CD4-positive, alpha-beta T cell (primary cell): Measurements from ENCODE around the gene SGTB. TPM values are rescaled to one million over a fixed set of nuclear protein-coding genes. Genes with fewer than 3 reads are reported as not detected.
"Not testable (repeated sequence)": the region's sequence is repeated elsewhere in the genome, so short reads cannot be mapped to it uniquely, and the experiment has no call there.

Experiments used
- ATAC-seq: fragments of 200-7000 bp; cut with Tn5 transposase; one replicate; pipeline ENCODE4 v1.10.0; 2022; ENCODE audit warnings: mild to moderate bottlenecking; ENCODE audit not compliant: poor library complexity
- CTCF ChIA-PET: fragments of 350-600 bp; sonication (Branson Sonifier 250); formaldehyde crosslinking; loops from one replicate; lab custom pipeline; 2021; ENCODE audit warnings: antibody characterized with exemption, inconsistent platforms; lab: Charles Lee
- POLR2A ChIA-PET: fragments of 350-600 bp; sonication (Branson Sonifier 250); formaldehyde crosslinking; loops from one replicate; lab custom pipeline; 2021; ENCODE audit warnings: antibody characterized with exemption, inconsistent platforms; lab: Charles Lee
- DNase-seq, 14 experiments: peaks; one replicate each; pipeline ENCODE4 v3.0.0-alpha.2; 2013 to 2020; ENCODE audit warnings: mixed read lengths in 2 of 14
- H3K27ac ChIP-seq, 2 donors: one replicate each; pipeline versions ENCODE4 v1.5.1 to v1.7.0; 2013; ENCODE audit warnings: low read length in 2 of 2, low read depth in 1 of 2, mild to moderate bottlenecking in 1 of 2
- H3K27me3 ChIP-seq, 2 experiments: 1 replicate in 1 of 2; 2 replicates in 1 of 2; pipeline versions ENCODE4 v1.6.1 to v1.7.0; 2013; ENCODE audit warnings: low read length in 2 of 2, control low read depth in 1 of 2, mild to moderate bottlenecking in 1 of 2, moderate library complexity in 1 of 2; ENCODE audit not compliant: insufficient read depth in 2 of 2, control insufficient read depth in 1 of 2
- H3K36me3 ChIP-seq: one replicate; pipeline ENCODE4 v1.6.1; 2013; ENCODE audit warnings: low read length, control low read depth; ENCODE audit not compliant: insufficient read depth
- H3K4me1 ChIP-seq: one replicate; pipeline ENCODE4 v1.6.1; 2013; ENCODE audit warnings: low read length, control low read depth; ENCODE audit not compliant: insufficient read depth
- H3K4me3 ChIP-seq: one replicate; pipeline ENCODE4 v1.5.1; 2013; ENCODE audit warnings: mild to moderate bottlenecking, low read length, moderate library complexity
- H3K9me3 ChIP-seq, 2 experiments: 1 replicate in 1 of 2; 2 replicates in 1 of 2; pipeline versions ENCODE4 v1.6.1 to v1.7.0; 2013; ENCODE audit warnings: low read length in 2 of 2, mild to moderate bottlenecking in 2 of 2, control low read depth in 1 of 2, moderate library complexity in 1 of 2; ENCODE audit not compliant: control insufficient read depth in 1 of 2, insufficient read depth in 1 of 2
- H3K27ac Mint-ChIP-seq: one replicate; pipeline ENCODE4 v1.8.0; 2020; ENCODE audit warnings: mixed read lengths
- H3K27me3 Mint-ChIP-seq: one replicate; pipeline ENCODE4 v1.8.0; 2021; ENCODE audit warnings: mixed read lengths
- H3K36me3 Mint-ChIP-seq: one replicate; pipeline ENCODE4 v1.8.0; 2021; ENCODE audit warnings: low read depth, mixed read lengths
- H3K4me1 Mint-ChIP-seq: one replicate; pipeline ENCODE4 v1.8.0; 2021; ENCODE audit warnings: low read depth, mixed read lengths
- H3K4me3 Mint-ChIP-seq: one replicate; pipeline ENCODE4 v1.8.0; 2020; ENCODE audit warnings: mild to moderate bottlenecking, mixed read lengths
- H3K9me3 Mint-ChIP-seq: one replicate; pipeline ENCODE4 v1.8.0; 2020; ENCODE audit warnings: mixed read lengths
- CTCF ChIP-seq: fragments of 200-600 bp; IDR thresholded peaks from one replicate; pipeline ENCODE4 v1.8.0; 2022; ENCODE audit warnings: antibody characterized with exemption, mild to moderate bottlenecking
- intact Hi-C, 2 experiments: fragments of 100-400 bp; cut with DNase I in 1 of 2; cut with micrococcal nuclease in 1 of 2; formaldehyde crosslinking; loops; one replicate each; pipeline versions ENCODE4 v1.15.1 to v1.9.0; 2023 to 2025; cut with DNase I, micrococcal nuclease
- total RNA-seq, 174 experiments: library from RNA in 2 of 174; stranded (reverse) in 2 of 174; gene quantifications; one replicate each; pipeline ENCODE4 v1.2.3 and lab custom pipeline; 2021 to 2026

SGTB gene
- total RNA-seq, 2 experiments from 2014 or later: 84.2 to 93.7 TPM

GRCh38 chr5:65693121-65693520 lies 28.8 kb downstream of the SGTB start:
- CTCF ChIA-PET: no interaction called here

GRCh38 chr5:65682148-65682547 lies 39.8 kb downstream of the SGTB start:
- ChIA-PET POLR2A (no interaction called here), CTCF (no interaction called here)
- Mint-ChIP-seq H3K4me1 (peaks cover 58% of the 10 kb centered on the region), H3K36me3 (peaks cover 95% of the 10 kb centered on the region), H3K4me3 (no peak overlapping the region), H3K9me3 (no peaks in the 10 kb centered on the region), H3K27me3 (no peaks in the 10 kb centered on the region), H3K27ac (no peak overlapping the region)
- H3K4me1 ChIP-seq: peaks cover 4% of the 10 kb centered on the region
- TF ChIP-seq CTCF: no peak
- H3K36me3 ChIP-seq: peaks cover 76% of the 10 kb centered on the region
- no peak overlapping the region for H3K4me3 ChIP-seq
- no peak overlapping the region for H3K27ac ChIP-seq
- DNase-seq: no peak
- no peaks in the 10 kb centered on the region for H3K27me3 ChIP-seq
- no peak for ATAC-seq
- H3K9me3 ChIP-seq: no peaks in the 10 kb centered on the region
- intact Hi-C loops: no loop called here

More at GRCh38 chr5:65693121-65693520, 28.8 kb downstream of the SGTB start:
- Histone ChIP-seq H3K36me3 (peaks cover 57% of the 10 kb centered on the region), H3K4me3 (no peak overlapping the region), H3K9me3 (no peaks in the 10 kb centered on the region), H3K27me3 (no peaks in the 10 kb centered on the region), H3K4me1 (no peaks in the 10 kb centered on the region), H3K27ac (no peak overlapping the region)
- Mint-ChIP-seq H3K4me1 (peaks cover 7% of the 10 kb centered on the region), H3K36me3 (peaks cover 62% of the 10 kb centered on the region), H3K27me3 (no peaks in the 10 kb centered on the region), H3K4me3 (no peak overlapping the region), H3K9me3 (no peaks in the 10 kb centered on the region), H3K27ac (no peak overlapping the region)
- ATAC-seq: no peak
- no peak for DNase-seq
- POLR2A ChIA-PET: interaction anchor here (0.7 kb wide), 1 partner anchor 18 kb away, joined by 3 read pairs; no protein-coding TSS in a partner anchor
- intact Hi-C loops: no loop called here
- TF ChIP-seq CTCF: no peak

- ATAC-seq, CTCF ChIA-PET, intact Hi-C loops, POLR2A ChIA-PET, H3K27me3 Mint-ChIP-seq, H3K27ac ChIP-seq, H3K4me3 ChIP-seq, H3K9me3 ChIP-seq, H3K9me3 Mint-ChIP-seq, DNase-seq, H3K4me1 ChIP-seq, H3K27me3 ChIP-seq: not testable (repeated sequence)
- peaks cover 68% of the 10 kb centered on the region for H3K36me3 ChIP-seq
- peak overlapping the region; percentile 35 for H3K4me3 Mint-ChIP-seq
- H3K36me3 Mint-ChIP-seq: peaks cover 99% of the 10 kb centered on the region
- peaks cover 55% of the 10 kb centered on the region for H3K4me1 Mint-ChIP-seq
- H3K27ac Mint-ChIP-seq: peak overlapping the region; percentile 73
Measured at GRCh38 chr5:65676056-65676455, 45.9 kb downstream of the SGTB start.

GRCh38 chr5:65674749-65675148 lies 47.2 kb downstream of the SGTB start:
- DNase-seq: no peak
- Mint-ChIP-seq H3K27ac (peak overlapping the region; percentile 48), H3K36me3 (peaks cover 99% of the 10 kb centered on the region), H3K4me1 (peaks cover 42% of the 10 kb centered on the region), H3K9me3 (no peaks in the 10 kb centered on the region), H3K27me3 (no peaks in the 10 kb centered on the region), H3K4me3 (no peak overlapping the region)
- Histone ChIP-seq H3K27ac (no peak overlapping the region), H3K4me1 (peaks cover 4% of the 10 kb centered on the region), H3K36me3 (peaks cover 68% of the 10 kb centered on the region), H3K27me3 (no peaks in the 10 kb centered on the region), H3K4me3 (no peak overlapping the region), H3K9me3 (no peaks in the 10 kb centered on the region)
- intact Hi-C loops: no loop called here
- POLR2A ChIA-PET: no interaction called here
- TF ChIP-seq CTCF: no peak
- CTCF ChIA-PET: interaction anchor here (0.5 kb wide), 1 partner anchor 181 kb away, joined by 3 read pairs; no protein-coding TSS in a partner anchor
- ATAC-seq: no peak
